ENCODE results near the gene LCE6A.

LCE6A gene, protein sequence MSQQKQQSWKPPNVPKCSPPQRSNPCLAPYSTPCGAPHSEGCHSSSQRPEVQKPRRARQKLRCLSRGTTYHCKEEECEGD

DNA sequence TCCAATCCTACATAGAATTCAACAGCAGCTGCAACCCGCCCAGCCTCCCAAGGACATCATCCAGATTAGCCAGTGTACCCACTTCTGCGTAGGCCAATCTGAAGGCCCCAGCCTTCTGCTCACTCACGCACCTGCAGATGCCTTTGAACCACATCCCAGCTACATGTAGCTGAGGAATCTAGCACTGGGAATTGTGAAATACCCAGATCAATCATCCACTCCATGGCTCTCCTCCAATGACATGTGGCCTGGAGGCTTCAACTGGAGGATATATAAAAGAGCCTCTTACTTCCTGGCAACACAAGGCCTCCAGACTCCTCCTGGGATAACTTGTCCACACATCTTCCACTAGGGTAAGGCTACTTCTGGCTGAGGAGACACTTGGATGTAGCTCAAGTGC lies at the start of gene LCE6A:
TSS of gene LCE6A (plus strand) at position 301 of the 400 bp plus-strand sequence. CDS start 665 bp downstream, outside the sequence.
- DNase-seq = no peak

DNA sequence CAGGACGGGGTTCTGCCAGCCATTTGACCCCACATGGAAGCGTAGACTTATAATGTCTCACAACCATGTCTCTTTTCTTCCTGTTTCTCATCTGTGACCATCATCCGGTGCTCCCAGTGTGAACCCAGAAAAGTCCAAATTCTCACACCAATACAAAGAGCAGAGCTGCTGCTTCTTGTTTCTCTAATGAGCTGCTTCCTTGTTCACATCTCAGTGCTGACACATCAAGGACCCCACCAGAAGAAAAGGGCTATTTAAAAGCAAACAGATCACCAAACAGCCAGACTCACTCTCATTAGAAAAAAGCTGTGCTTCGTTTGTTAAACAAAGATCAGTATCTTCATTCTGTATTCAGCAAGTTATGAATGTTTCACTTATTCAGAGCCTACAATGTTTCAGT lies 47.0 kb upstream of the LCE6A start:
- DNase-seq = no peak

DNA sequence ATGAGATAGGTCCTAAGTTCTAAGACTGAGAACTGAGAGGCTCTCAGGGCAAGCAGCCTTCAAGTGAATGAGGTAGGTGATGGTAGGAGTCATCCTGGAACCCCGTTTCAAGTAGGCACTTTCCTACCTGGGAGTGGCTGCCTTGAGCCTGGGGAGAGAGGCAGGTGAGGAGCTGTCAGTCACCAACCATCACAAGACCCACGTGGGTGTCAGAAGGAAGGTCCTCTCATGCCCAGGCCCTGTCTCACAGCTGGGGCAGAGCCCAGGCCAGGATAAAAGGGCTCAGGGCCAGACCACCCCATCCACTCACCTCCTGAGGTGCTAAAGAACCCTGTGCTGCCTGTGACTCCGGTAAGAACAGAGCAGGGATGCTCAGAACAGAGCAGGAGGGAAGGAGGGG lies 46.2 kb upstream of the LCE6A start, which contains the start of gene LCE1D:
TSS of gene LCE1D (plus strand) at position 301 of the 400 bp plus-strand sequence. CDS start 1,074 bp downstream, outside the sequence.
- DNase-seq = no peak

DNA sequence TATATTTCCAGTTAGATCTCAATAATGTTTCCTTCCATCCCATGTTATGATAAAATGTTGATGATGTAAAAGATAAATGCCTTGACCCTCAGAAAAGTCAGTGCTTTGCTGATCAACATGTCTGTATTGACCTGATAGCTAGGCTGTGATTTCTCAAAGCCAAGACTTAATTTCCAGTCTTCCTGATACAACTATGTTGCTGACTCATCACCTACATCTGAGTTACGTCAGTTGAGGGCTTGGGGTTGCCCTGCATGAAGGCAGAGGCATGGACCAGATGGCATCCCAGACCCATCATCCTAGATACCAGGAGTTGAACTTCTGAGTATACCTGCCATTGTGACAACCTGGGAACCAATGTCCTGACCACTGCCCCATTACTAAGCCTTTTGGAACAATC lies 41.3 kb upstream of the LCE6A start:
- DNase-seq = no peak

DNA sequence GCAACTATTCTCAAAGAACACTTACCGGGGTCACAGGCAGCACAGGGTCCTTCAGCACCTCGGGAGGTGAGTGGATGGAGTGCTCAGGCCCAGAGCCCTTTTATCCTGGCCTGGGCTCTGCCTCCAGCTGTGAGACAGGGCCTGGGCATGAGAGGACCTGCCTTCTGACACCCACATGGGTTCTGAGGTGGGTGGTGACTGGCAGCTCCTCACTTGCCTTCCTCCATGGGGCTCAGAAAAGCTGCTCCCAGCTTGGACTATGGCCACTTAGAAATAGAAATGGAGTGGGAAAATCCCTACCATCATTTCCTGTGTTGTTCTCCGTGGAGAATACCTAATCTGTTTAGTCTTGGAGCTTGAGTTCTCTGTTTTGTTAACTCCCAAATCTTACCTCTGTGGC lies 36.1 kb upstream of the LCE6A start, which contains the start of gene LCE1C:
TSS of gene LCE1C (minus strand) at position 76 of the 400 bp plus-strand sequence. CDS start 1,173 bp downstream, outside the sequence.
- DNase-seq = no peak

DNA sequence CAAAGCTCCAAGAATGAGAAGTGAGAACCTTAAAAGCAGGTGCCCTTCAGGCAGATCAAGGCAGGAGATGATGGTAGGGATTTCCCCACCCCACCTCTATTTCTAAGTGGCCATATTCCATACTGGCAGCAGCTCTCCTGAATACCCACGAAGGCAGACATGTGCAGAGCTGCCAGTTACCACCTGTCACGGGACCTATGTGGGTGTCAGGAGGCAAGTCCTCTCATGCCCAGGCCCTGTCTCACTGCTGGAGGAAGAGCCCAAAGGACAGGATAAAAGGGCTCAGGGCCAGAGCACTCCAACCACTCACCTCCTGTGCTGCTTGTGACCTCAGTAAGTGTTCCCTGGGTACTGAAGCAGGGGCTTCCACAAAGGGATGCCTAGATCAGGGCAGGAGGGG lies 31.6 kb upstream of the LCE6A start:
- no peak for DNase-seq

DNA sequence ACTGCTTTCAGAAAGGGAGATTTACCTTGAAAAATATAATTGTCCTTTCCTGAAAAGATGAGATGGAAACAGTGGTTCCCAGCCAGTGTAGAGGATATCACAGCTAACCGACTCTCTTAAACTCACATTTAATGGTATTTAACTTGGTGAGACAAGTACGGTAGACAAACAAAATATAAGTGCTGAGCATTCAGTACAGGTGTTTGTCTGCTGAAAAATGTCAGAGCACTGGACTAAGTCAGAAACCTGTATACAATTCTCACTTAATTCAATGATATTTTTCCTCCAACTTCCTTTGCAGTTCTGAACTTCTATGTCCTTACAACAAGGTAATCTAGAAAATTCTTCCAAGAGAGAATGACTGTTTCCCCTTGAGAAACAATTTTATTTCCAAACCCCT lies 31.0 kb upstream of the LCE6A start, which contains the start of gene LCE1B:
TSS of gene LCE1B (plus strand) at position 301 of the 400 bp plus-strand sequence. CDS start 476 bp downstream, outside the sequence.
- DNase-seq = no peak

DNA sequence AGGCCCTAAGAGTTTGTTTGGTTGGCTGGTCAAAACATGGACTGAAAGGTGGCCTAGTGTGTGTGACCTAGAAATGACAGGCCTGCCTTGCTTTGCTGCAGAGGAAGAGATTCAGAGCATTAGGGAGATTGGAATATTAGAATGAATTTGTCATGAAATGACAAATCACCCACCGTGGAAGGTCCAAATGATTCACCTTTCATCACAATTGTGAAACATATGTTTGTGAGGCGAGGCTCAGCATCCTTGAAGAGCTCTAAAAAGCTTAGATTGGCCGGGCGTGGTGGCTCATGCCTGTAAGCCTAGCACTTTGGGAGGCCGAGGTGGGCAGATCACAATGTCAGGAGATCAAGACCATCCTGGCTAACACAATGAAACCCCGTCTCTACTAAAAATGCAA lies 25.3 kb upstream of the LCE6A start:
- no peak for DNase-seq

DNA sequence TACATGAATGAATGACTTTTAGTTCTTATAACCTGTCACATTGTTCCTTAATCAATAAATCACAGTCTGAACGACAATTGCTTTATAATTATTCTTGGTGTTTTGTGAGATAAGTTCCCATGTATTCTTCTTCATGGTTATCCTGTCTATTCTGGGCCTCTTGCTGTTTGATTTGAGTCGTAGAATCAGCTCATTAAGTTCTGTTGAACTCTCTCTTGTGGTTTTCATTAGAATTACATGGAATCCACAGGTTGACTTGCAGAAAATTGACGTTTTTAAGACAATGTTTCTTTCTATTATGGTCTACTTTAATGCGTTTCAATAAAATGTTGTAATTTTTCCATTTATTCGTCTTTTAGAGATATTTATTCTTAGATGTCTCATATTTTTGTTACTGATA lies 19.4 kb upstream of the LCE6A start:
- DNase-seq = no peak

DNA sequence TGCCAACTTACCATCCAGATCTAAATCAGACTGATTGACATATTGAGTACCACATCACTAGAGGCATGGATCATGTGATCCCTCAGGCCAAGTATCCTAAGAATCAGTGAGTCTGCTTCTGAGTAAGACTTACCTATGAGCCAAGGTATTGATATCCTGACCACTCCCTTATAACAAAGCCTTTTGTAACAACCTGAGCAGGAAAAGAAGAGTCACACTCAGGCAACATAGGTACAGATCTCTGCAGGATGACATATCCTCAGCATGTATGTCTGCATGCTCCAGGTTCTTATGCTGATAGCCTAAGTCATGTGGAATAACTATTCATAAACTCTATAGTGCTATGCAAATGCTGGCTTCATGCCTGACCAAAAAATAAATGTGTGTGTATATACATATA lies 17.7 kb upstream of the LCE6A start:
- DNase-seq = no peak

DNA sequence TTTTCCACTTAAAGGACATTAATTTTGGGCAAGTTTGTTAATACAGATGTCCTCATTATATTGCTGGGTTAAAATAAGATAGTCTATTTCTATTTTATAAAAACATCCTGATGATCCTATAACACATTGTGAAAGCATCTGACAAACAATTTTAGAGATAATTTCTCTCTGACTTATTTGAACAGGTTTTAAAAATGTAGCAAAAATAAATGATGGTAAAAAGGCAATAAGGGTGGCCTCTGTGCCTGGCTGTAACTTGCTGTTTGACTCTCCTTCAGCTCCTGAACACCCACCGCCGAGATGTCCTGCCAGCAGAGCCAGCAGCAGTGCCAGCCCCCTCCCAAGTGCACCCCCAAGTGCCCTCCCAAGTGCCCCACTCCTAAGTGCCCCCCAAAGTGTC lies 15.5 kb upstream of the LCE6A start, which contains the start of gene LCE1A:
TSS of gene LCE1A (plus strand) at position 301 of the 400 bp plus-strand sequence. CDS start at position 301, 0 bp downstream.
- no peak for DNase-seq

DNA sequence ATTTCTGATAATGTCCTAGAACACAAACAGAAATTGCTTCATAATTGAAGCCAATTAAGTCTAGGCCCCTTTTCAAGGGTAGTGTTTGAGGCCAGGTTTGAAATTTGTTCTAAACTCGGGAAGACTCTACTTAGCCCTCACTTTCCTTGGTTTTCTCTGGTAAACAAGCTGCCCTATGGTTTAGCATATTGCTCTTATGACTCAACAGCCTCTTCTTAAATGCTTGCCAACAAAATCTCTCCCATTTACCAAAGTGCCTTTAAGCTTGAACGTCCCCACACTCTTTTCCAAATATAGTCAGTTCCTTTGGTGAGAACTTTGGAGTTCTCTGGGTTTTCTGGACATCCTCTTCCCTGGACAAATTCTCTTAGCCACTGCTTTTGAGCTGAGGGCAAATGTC lies 5.8 kb upstream of the LCE6A start:
- no peak for DNase-seq

DNA sequence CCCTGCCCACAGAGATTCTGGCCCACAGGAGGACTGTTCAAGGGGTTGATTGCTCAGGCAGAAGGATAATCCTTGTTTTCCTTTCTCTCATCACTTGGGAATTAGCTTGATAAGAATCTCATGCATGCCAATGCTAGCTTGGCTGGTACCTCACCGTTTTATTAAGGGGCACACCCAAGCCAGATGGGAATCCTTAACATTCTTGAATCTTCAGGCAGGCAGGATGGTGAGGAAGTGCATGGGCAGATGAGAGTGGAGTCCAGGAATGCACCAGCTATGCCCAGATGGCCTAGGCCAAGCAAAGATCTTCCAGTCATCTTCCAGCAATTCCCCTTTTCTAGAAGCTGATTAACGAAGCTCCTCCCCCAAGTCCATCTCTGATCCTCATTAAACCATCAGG lies 13.0 kb downstream of the LCE6A start:
- DNase-seq = no peak

DNA sequence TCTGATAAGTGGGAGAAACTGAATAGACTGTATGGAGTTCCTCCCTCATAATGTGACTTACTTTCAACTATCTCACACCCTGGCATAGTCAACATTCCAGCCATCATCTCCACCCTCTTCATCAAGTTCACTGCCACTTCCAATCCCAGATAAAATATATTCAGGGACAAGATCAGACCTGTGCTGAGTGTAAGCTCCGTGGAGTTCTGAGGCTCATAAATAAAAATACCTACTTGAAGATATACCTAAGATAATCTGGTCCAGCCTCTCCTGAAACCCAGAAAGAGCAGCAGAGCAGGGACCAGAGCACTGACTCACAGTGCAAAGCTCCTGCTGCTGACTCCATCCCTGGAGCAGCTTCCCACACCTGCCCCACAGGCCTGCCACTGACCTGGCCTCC lies 15.4 kb downstream of the LCE6A start:
- DNase-seq = no peak

DNA sequence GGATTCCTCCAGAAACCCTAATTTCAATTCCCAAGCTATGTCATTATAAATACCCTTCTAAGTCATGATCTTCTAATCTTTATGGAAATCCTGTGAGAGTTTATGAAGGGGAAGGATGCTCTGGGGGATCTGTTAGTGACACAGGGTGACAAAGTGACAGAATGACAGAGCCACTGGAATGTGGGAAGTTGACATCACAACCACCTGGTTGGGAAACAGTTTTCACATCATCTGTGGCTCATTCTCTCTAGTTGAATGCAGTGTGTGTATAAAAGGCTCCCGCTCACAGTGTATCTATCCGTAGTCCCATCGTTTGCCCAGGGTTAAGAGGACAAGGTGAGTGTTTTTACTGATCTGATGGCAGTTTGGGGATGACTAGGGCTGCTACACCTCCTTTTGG lies 17.0 kb downstream of the LCE6A start, which contains the start of gene LCE7A:
TSS of gene LCE7A (plus strand) at position 301 of the 400 bp plus-strand sequence. CDS start 702 bp downstream, outside the sequence.
- no peak for DNase-seq

DNA sequence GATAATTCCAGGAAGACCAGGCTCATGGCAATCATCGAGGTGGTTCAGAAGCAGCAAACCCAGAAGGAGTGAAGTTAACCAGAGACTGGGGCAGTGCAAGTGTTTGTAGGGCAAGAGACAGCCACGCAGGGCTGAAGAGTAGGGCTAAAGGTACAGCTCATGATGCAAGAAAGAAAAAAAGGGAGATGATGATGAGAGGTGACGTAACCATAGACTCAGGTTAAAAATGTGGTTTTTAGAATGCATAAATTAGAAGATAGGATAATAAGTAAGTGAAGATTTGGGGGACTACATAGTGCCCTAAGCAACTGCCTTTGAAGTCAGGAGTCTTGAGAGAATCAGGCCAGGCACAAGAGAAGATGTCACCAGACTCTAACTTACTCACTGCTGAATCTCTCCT lies 17.5 kb downstream of the LCE6A start:
- DNase-seq = no peak

DNA sequence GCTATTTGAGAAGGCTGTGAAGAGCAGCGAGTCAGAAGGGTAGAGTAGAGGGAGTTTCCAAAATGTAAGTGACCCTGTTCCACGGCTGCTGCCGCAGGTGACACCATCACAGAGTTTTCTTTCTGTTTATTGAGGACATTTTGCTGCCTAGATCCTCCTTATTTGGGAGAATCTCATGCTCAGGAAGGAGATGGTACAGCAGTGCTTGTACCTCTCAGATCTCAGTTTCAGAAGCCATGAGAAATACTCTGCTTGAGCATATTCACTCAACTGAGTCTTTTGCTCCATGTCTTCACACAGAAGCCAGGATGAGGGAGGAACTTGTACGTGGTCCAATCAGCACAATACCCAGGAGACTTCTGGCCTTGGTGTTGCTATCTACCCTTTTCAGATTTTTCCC lies 18.7 kb downstream of the LCE6A start:
- no peak for DNase-seq

DNA sequence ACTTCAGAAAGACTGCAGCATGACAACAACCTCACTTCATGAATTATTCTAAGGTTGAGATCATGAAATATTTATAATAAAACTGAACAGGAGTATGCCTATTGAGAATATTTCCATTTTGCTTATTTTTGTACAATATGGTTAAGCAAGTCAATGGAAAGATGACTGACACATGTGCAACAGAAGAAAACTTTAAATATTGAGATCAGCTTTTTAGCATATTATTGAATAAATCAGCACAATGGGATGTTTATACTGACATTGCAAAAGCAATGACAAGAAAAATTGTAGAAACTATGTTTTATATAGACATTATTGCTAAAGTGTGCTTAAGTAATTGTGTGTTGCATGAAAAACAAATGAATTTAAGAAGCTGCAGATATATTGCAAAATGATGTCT lies 21.8 kb downstream of the LCE6A start:
- no peak for DNase-seq

DNA sequence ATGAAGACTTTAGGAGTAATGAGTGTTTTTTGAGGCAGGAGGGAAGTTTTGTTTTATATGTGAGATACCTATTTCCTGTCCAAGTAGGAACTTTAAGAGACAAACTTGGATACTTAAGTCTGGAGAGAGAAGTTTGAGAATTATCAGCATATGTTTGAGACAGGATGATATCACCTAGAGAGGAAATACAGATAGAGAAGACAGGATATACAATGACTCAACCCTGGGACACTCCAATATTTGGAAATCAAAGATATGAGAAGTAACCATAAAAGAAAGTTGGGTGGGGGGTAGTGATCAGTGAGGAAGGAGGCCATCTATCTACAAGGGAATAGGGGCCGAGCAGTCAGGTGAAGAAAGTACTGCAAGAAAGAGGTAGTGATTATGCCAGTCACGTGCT lies 23.7 kb downstream of the LCE6A start:
- no peak for DNase-seq

DNA sequence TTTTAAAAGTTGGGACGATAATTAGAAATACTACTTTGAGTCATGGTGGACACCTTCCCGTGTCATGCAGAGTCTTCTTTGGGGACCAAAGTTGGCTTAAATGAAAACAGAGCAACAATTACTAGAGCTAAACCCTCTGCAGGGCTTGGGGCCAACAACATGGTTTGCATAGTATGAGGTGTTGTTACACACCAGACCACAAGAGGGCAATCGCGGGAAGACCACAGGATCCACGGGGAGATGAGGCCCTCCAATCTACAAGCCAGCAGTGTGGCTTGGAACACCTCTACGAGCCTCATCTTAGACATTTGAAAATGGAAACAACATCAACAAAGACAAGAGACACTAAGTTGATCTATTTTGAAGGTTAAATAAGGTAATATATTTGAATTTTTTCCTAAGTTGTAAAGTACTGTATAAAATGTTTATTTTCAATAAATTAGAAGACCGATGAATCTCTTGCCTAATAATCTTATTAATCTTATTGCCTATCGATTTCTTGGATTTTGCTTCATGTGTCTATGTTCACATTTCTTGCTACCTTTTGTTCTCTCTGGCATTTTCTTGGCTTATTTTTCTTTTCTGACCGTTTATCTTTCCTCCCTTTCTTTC lies 27.3 kb downstream of the LCE6A start:
- DNase-seq = peak; percentile 41

DNA sequence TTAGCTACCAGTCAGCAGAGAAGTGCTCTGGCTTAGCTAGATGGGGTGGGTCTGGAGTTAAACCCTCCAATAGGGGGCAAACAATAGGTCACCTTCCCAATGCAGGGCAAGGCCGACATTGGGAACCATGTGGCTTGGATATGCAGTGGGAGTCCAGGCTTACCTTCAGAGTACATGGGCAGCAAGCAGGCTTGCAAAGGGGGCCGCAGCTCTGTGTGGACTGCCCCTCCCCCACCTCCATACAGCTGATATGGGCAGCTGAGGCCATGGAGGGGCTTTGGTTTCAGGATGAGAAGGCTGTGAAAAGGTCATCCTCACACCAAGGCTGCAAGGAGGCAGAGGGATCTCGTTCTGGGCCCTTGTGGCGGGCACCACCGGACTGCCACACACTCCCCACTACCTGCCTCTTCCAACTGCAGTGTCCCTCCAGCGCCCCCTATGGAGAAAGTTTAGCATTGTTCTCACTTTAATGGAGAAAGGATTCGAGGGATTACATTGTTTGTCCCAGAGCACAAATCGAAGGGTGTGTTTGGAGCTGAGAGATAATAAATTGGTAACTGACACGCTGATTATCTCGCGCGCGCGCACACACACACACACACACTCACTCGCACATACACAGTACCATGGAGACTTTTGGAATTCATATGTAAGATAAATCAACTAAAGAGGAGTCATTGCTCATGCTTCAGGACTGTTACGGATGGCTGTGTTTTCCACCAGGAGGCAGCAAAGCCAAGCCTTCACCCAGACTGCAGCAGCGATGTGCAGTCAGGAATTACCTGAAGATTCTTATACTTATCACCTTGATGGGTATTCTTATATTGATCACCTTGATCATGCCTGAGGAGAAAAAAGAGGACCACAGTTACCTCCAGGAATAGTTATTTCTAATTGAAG lies 28.4 kb downstream of the LCE6A start:
- no peak for DNase-seq

DNA sequence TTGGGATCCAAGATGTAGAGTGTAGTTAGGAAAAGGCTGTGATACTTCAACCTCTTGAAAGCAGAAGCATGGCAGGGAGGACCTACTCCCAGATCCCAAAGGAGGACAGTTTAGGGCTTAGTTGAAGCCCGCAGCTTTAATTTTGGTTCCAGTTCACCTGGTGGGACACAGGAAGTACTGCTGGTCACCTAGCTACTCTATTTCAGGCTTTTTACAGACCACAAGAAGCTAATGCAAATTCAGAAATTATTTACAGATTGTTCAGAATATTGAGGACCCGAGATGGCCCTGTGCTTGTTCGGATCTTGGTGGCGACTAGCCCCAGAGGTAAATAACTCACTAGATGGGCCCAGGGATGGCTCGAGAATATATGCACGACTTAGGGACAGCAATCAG lies 29.1 kb downstream of the LCE6A start:
- no peak for DNase-seq

DNA sequence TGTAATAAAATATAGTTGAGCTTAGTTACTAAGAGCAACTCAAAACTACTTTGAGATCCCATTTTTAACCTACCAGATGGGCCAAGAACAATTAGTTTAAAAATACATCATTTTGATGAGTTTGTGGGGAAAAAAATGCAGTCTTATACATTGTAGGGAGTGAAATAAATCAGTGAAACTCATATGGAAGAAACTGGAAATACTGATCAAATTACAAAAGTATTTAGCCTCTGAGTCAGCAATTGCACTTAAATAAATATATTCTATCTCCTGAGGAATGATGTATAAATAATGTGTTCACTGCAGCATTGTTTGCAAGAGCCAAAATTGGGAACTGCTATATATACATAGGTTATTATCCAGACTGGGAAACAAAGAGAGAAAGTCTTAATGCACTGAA lies 30.8 kb downstream of the LCE6A start:
- no peak for DNase-seq

DNA sequence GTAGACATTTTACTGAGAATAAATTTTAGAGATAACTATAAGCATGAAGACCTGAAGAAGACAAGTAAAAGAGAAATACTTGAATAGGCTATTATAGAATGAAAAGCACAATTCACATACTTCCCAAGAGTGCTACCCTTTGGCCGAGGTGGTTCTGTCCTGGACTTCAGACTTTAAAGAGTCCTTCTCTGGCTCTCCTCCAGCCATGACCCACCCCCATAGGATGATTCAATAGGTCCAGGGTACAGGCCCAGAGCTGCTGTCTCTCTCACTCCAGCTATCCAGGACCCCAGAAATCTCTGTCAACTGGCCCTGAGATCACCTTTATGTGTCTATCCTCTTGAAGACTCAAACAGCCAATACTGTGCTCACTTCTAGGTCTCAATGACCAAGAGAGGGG lies 34.2 kb downstream of the LCE6A start:
- DNase-seq = no peak

Measured in stimulated activated CD4-positive, alpha-beta T cell treated with anti-CD3 and anti-CD28 coated beads, Interleukin-4, amount 100 ng/mL, for 1 hour (primary cell).